HepG2 (cell line): ENCODE results near the gene ZNF444. TPM values are rescaled to one million over a fixed set of nuclear protein-coding genes. Genes with fewer than 3 reads are reported as not detected.

ENCODE experiments used
- CBX1 ChIP-seq: IDR thresholded peaks from one replicate; pipeline ENCODE4 v1.6.1; 2016; ENCODE audit warnings: antibody characterized with exemption, low read depth
- CBX2 ChIP-seq, 2 experiments: fragments of 200-600 bp in 1 of 2; sonication (generic); formaldehyde crosslinking in 1 of 2; IDR thresholded peaks; 2 replicates each; pipeline versions ENCODE4 v1.7.0 to v1.8.1; 2018 to 2022; ENCODE audit warnings: low read depth in 2 of 2, low read length in 1 of 2, mild to moderate bottlenecking in 1 of 2, missing genetic modification reagents in 1 of 2
- DZIP1 ChIP-seq: sonication (generic); formaldehyde crosslinking; IDR thresholded peaks from 2 replicates; pipeline ENCODE4 v1.5.0; 2020; ENCODE audit warnings: mild to moderate bottlenecking, missing genetic modification reagents
- ELF1 ChIP-seq: sonication (generic); formaldehyde crosslinking; IDR thresholded peaks from 2 replicates; pipeline ENCODE4 v1.4.0; 2020; ENCODE audit warnings: missing genetic modification reagents
- NCOR1 ChIP-seq: fragments of 200-600 bp; sonication (generic); IDR thresholded peaks from 2 replicates; pipeline ENCODE4 v1.7.0; 2017; ENCODE audit warnings: antibody characterized with exemption, low read length, borderline replicate concordance
- RCOR2 ChIP-seq: IDR thresholded peaks from 2 replicates; pipeline ENCODE4 v1.6.1; 2016; ENCODE audit warnings: missing biosample characterization, missing genetic modification reagents
- UBTF ChIP-seq: sonication (generic); formaldehyde crosslinking; IDR thresholded peaks from 2 replicates; pipeline ENCODE4 v1.4.0; 2020; ENCODE audit warnings: mild to moderate bottlenecking, missing genetic modification reagents
- USF2 ChIP-seq, 2 experiments: sonication (generic) in 1 of 2; formaldehyde crosslinking in 1 of 2; IDR thresholded peaks; 2 replicates each; pipeline versions ENCODE4 v1.5.1 to v1.6.1; 2011 to 2020; ENCODE audit warnings: borderline replicate concordance in 1 of 2, low read depth in 1 of 2, low read length in 1 of 2, mild to moderate bottlenecking in 1 of 2, missing genetic modification reagents in 1 of 2, moderate library complexity in 1 of 2
- ZMAT3 ChIP-seq: sonication (generic); formaldehyde crosslinking; conservative IDR thresholded peaks from 2 replicates; pipeline ENCODE4 v1.7.0; 2021; ENCODE audit warnings: missing genetic modification reagents
- ZNF317 ChIP-seq: sonication (generic); formaldehyde crosslinking; IDR thresholded peaks from 2 replicates; pipeline ENCODE4 v1.5.0; 2020; ENCODE audit warnings: mild to moderate bottlenecking, missing genetic modification reagents
- ZNF329 ChIP-seq: sonication (generic); formaldehyde crosslinking; IDR thresholded peaks from 2 replicates; pipeline ENCODE4 v1.9.0; 2021; ENCODE audit warnings: low read depth, mild to moderate bottlenecking, missing genetic modification reagents
- ZNF550 ChIP-seq: sonication (generic); formaldehyde crosslinking; IDR thresholded peaks from 2 replicates; pipeline ENCODE4 v1.4.0; 2020; ENCODE audit warnings: mild to moderate bottlenecking, missing genetic modification reagents, borderline replicate concordance
- ZNF609 ChIP-seq: sonication (generic); formaldehyde crosslinking; IDR thresholded peaks from 2 replicates; pipeline ENCODE4 v1.4.0; 2020; ENCODE audit warnings: mild to moderate bottlenecking, missing genetic modification reagents, borderline replicate concordance
- ZNF781 ChIP-seq: sonication (generic); formaldehyde crosslinking; IDR thresholded peaks from 2 replicates; pipeline ENCODE4 v1.5.1; 2020; ENCODE audit warnings: borderline replicate concordance, mild to moderate bottlenecking, missing genetic modification reagents; ENCODE audit errors: not compliant biosample characterization
- ZSCAN9 ChIP-seq: IDR thresholded peaks from 2 replicates; pipeline ENCODE4 v1.6.1; 2016; ENCODE audit warnings: borderline replicate concordance
- polyA plus RNA-seq, 8 experiments: library from polyadenylated mRNA; depleted of rRNA in 3 of 8; stranded (reverse) in 7 of 8; unstranded in 1 of 8; fragments of >200 nt; fragmentation: Illumina TruSeq in 4 of 8; extraction: Trizol in 4 of 8; gene quantifications; 2 replicates each; pipeline versions ENCODE4 v1.2.1 to v1.2.3, GENCODE V29; 2011 to 2016; ENCODE audit warnings: low read depth in 4 of 8, missing spikeins in 1 of 8, mixed read lengths in 1 of 8; ENCODE audit not compliant: insufficient read depth in 1 of 8
- total RNA-seq, 5 experiments: library from RNA; depleted of rRNA; stranded (reverse); fragments of >200 nt; fragmentation: Illumina TruSeq; extraction: Trizol; gene quantifications; 2 replicates each; pipeline ENCODE4 v1.2.3, GENCODE V29; 2016; ENCODE audit warnings: low read depth in 1 of 5

ZNF444 gene
- total and polyA plus RNA-seq, 2 of the 13 experiments (the other 11 are each of a cell fraction or from before 2014, with no cell fraction given), result 27.4 to 30.3 TPM

- TF ChIP-seq USF2 (IDR thresholded peaks at IDR 0.05; ENCODE audit: low read depth, low read length) (no peak), USF2 (CRISPR knock-in tag; IDR thresholded peaks at IDR 0.05; ENCODE audit: borderline replicate concordance) (no peak; the same call in 1 of the 2 replicates), ZNF317 (no peak), ZNF781 (CRISPR knock-in tag) (no peak), ELF1 (no peak), CBX2 (IDR thresholded peaks at IDR 0.05; ENCODE audit: low read depth, low read length) (no peak), CBX2 (CRISPR knock-in tag; IDR thresholded peaks at IDR 0.05; ENCODE audit: low read depth) (no peak), CBX1 (no peak), DZIP1 (CRISPR knock-in tag) (no peak), RCOR2 (CRISPR knock-in tag) (no peak), ZNF329 (no peak), ZMAT3 (CRISPR knock-in tag) (0 out of 2 replicates have a peak, but pooled peaks have one; percentile 45), ZSCAN9 (CRISPR knock-in tag) (no peak), ZNF609 (CRISPR knock-in tag) (0 out of 2 replicates have a peak, but pooled peaks have one; percentile 29), ZNF550 (CRISPR knock-in tag) (no peak), NCOR1 (no peak), UBTF (CRISPR knock-in tag) (no peak)
These were observed 1.9 kb downstream of the ZNF444 start (continued) for GRCh38 chr19:56142897-56143434.
